Neural progenitor cell (in vitro differentiated cells): ENCODE results near the gene PRKCH. TPM values are rescaled to one million over a fixed set of nuclear protein-coding genes. Genes with fewer than 3 reads are reported as not detected.

ENCODE experiments used
- DNase-seq: peaks from one replicate; pipeline ENCODE4 v3.0.0-alpha.2; 2016; ENCODE audit warnings: low spot score
- H2AFZ ChIP-seq: fragments of 200-600 bp; sonication (generic); replicated peaks from 2 replicates; pipeline ENCODE4 v1.6.1; 2016; ENCODE audit warnings: antibody characterized with exemption
- H3F3A ChIP-seq: fragments of 200-600 bp; sonication (generic); 2 replicates; pipeline ENCODE4 v1.6.1; 2016; ENCODE audit warnings: antibody characterized with exemption, low read depth
- H3K27ac ChIP-seq: fragments of 200-600 bp; sonication (generic); 2 replicates; pipeline ENCODE4 v1.5.1; 2016; ENCODE audit warnings: mild to moderate bottlenecking
- H3K27me3 ChIP-seq: fragments of 200-600 bp; sonication (generic); 2 replicates; pipeline ENCODE4 v1.6.1; 2016; ENCODE audit warnings: mild to moderate bottlenecking, moderate library complexity
- H3K36me3 ChIP-seq: fragments of 200-600 bp; sonication (generic); 2 replicates; pipeline ENCODE4 v1.5.1; 2016
- H3K4me1 ChIP-seq: fragments of 200-600 bp; sonication (generic); 2 replicates; pipeline ENCODE4 v1.6.1; 2016; ENCODE audit warnings: mixed run types
- H3K4me2 ChIP-seq: fragments of 200-600 bp; sonication (generic); 2 replicates; pipeline ENCODE4 v1.6.1; 2016
- H3K4me3 ChIP-seq: fragments of 200-600 bp; sonication (generic); 2 replicates; pipeline ENCODE4 v1.5.1; 2016
- H3K79me2 ChIP-seq: fragments of 200-600 bp; sonication (generic); 2 replicates; pipeline ENCODE4 v1.6.1; 2016; ENCODE audit warnings: low read depth
- H3K9ac ChIP-seq: fragments of 200-600 bp; sonication (generic); 2 replicates; pipeline ENCODE4 v1.6.1; 2016
- H3K9me3 ChIP-seq: fragments of 200-600 bp; sonication (generic); 2 replicates; pipeline ENCODE4 v1.5.1; 2016; ENCODE audit warnings: low read depth
- H4K20me1 ChIP-seq: fragments of 200-600 bp; sonication (generic); 2 replicates; pipeline ENCODE4 v1.6.1; 2016; ENCODE audit warnings: low read depth
- H3K27ac Mint-ChIP-seq: 3 replicates; pipeline ENCODE4 v1.8.0; 2021; ENCODE audit warnings: mixed read lengths
- H3K27me3 Mint-ChIP-seq: 2 replicates; pipeline ENCODE4 v1.8.0; 2022; ENCODE audit warnings: low read depth, mild to moderate bottlenecking, inconsistent platforms, moderate library complexity, mixed read lengths; ENCODE audit not compliant: insufficient read depth
- H3K36me3 Mint-ChIP-seq: 3 replicates; pipeline ENCODE4 v1.8.0; 2021; ENCODE audit warnings: mixed read lengths
- H3K4me1 Mint-ChIP-seq: 3 replicates; pipeline ENCODE4 v1.8.0; 2021; ENCODE audit warnings: mixed read lengths
- H3K4me3 Mint-ChIP-seq: 3 replicates; pipeline ENCODE4 v1.8.0; 2021; ENCODE audit warnings: mild to moderate bottlenecking, moderate library complexity, mixed read lengths
- H3K9me3 Mint-ChIP-seq: 3 replicates; pipeline ENCODE4 v1.8.0; 2020; ENCODE audit warnings: mixed read lengths
- CTCF ChIP-seq: fragments of 200-600 bp; sonication (generic); IDR thresholded peaks from 2 replicates; pipeline ENCODE4 v1.5.1; 2017; ENCODE audit warnings: antibody characterized with exemption, mild to moderate bottlenecking
- EZH2 ChIP-seq: fragments of 200-600 bp; sonication (generic); IDR thresholded peaks from 2 replicates; pipeline ENCODE4 v1.6.1; 2017; ENCODE audit warnings: antibody characterized with exemption, mild to moderate bottlenecking, moderate library complexity
- EZH2phosphoT487 ChIP-seq: fragments of 200-600 bp; sonication (generic); IDR thresholded peaks from 2 replicates; pipeline ENCODE4 v1.6.1; 2017; ENCODE audit warnings: antibody characterized with exemption
- total RNA-seq: library from RNA; depleted of rRNA; stranded (reverse); fragments of >200 nt; gene quantifications from 2 replicates; pipeline ENCODE4 v1.2.3, GENCODE V29; 2015; ENCODE audit warnings: low replicate concordance

The PRKCH gene
- total RNA-seq, 1 donor from 2014 or later = 1.3 TPM

GRCh38 chr14:61570549-61571290, 249.3 kb downstream of the PRKCH start:
- peaks cover 27% of the 10 kb centered on the region for H3K4me1 Mint-ChIP-seq

GRCh38 chr14:61571917-61572316, 250.5 kb downstream of the PRKCH start:
- H3K4me2 ChIP-seq = no peak overlapping the region
- H3K27ac Mint-ChIP-seq = no peak overlapping the region
- TF ChIP-seq EZH2phosphoT487 (no peak), CTCF (no peak), EZH2 (no peak)
- H3K4me1 ChIP-seq = peaks cover 54% of the 10 kb centered on the region
- no peak overlapping the region for H3K27ac ChIP-seq
- H2AFZ ChIP-seq = no peak overlapping the region
- H3K9me3 Mint-ChIP-seq = no peaks in the 10 kb centered on the region
- H3K4me1 Mint-ChIP-seq = peaks cover 27% of the 10 kb centered on the region
- H3K79me2 ChIP-seq = no peaks in the 10 kb centered on the region
- DNase-seq = no peak
- H4K20me1 ChIP-seq = no peaks in the 10 kb centered on the region
- no peaks in the 10 kb centered on the region for H3K9me3 ChIP-seq
- H3K36me3 Mint-ChIP-seq = no peaks in the 10 kb centered on the region
- no peak overlapping the region for H3K9ac ChIP-seq
- H3K36me3 ChIP-seq = no peaks in the 10 kb centered on the region
- no peak overlapping the region for H3K4me3 ChIP-seq
- peaks cover 22% of the 10 kb centered on the region for H3F3A ChIP-seq
- H3K27me3 ChIP-seq = peaks cover 18% of the 10 kb centered on the region
- no peak overlapping the region for H3K4me3 Mint-ChIP-seq
- peaks cover 7% of the 10 kb centered on the region for H3K27me3 Mint-ChIP-seq

More at GRCh38 chr14:61570549-61571290, 249.3 kb downstream of the PRKCH start:
- no peak overlapping the region for H3K27ac Mint-ChIP-seq
- no peaks in the 10 kb centered on the region for H3K79me2 ChIP-seq
- peaks cover 54% of the 10 kb centered on the region for H3K4me1 ChIP-seq
- no peak overlapping the region for H3K4me3 Mint-ChIP-seq
- no peak overlapping the region for H3K4me3 ChIP-seq
- no peaks in the 10 kb centered on the region for H3K36me3 Mint-ChIP-seq
- TF ChIP-seq EZH2phosphoT487 (no peak), CTCF (no peak), EZH2 (no peak)
- no peak overlapping the region for H2AFZ ChIP-seq
- no peak for DNase-seq
- no peak overlapping the region for H3K9ac ChIP-seq
- H3K9me3 ChIP-seq = no peaks in the 10 kb centered on the region
- H3K4me2 ChIP-seq = no peak overlapping the region
- H3K27me3 Mint-ChIP-seq = peaks cover 7% of the 10 kb centered on the region
- no peaks in the 10 kb centered on the region for H3K9me3 Mint-ChIP-seq
- H4K20me1 ChIP-seq = no peaks in the 10 kb centered on the region
- peaks cover 18% of the 10 kb centered on the region for H3K27me3 ChIP-seq
- H3F3A ChIP-seq = peaks cover 22% of the 10 kb centered on the region
- H3K27ac ChIP-seq = no peak overlapping the region
- H3K36me3 ChIP-seq = no peaks in the 10 kb centered on the region

GRCh38 chr14:61573321-61573720, 251.9 kb downstream of the PRKCH start:
- Mint-ChIP-seq H3K4me1 (peaks cover 23% of the 10 kb centered on the region), H3K4me3 (no peak overlapping the region), H3K36me3 (no peaks in the 10 kb centered on the region), H3K9me3 (no peaks in the 10 kb centered on the region), H3K27me3 (peaks cover 7% of the 10 kb centered on the region), H3K27ac (no peak overlapping the region)
- no peaks in the 10 kb centered on the region for H3K36me3 ChIP-seq
- H3K27ac ChIP-seq = no peak overlapping the region
- H4K20me1 ChIP-seq = no peaks in the 10 kb centered on the region
- DNase-seq = no peak
- H3K9me3 ChIP-seq = no peaks in the 10 kb centered on the region
- peaks cover 46% of the 10 kb centered on the region for H3K4me1 ChIP-seq
- H3K4me3 ChIP-seq = no peak overlapping the region
- TF ChIP-seq EZH2phosphoT487 (no peak), CTCF (no peak), EZH2 (no peak)
- H3K9ac ChIP-seq = no peak overlapping the region
- H3K79me2 ChIP-seq = no peaks in the 10 kb centered on the region
- H3K27me3 ChIP-seq = peaks cover 18% of the 10 kb centered on the region
- H3F3A ChIP-seq = peaks cover 13% of the 10 kb centered on the region
- no peak overlapping the region for H2AFZ ChIP-seq
- H3K4me2 ChIP-seq = no peak overlapping the region
